ENCODE data around the gene CROCC.

DNA sequence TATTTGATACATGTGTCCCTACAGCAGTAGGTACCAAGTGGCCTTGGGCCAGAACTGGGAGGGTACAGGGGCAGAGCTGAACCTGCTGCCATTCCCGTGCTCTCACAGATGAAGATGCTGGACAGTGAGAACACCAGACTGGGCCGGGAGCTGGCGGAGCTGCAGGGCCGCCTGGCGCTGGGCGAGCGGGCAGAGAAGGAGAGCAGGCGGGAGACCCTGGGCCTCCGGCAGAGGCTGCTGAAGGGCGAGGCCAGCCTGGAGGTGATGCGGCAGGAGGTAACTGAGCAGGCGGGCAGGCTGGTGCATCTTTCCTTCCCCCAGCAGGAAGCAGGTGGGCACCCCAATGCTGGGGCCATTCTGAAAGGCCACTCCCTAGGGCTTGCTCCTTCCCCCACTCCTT, 36.7 kb downstream of the CROCC start:
- TF ChIP-seq POLR2A (IDR thresholded peaks at IDR 0.05) (no peak), POLR2AphosphoS5 (IDR thresholded peaks at IDR 0.05) (no peak), EP300 (IDR thresholded peaks at IDR 0.05) (no peak)
- TF ChIP-seq, protein P1, sequence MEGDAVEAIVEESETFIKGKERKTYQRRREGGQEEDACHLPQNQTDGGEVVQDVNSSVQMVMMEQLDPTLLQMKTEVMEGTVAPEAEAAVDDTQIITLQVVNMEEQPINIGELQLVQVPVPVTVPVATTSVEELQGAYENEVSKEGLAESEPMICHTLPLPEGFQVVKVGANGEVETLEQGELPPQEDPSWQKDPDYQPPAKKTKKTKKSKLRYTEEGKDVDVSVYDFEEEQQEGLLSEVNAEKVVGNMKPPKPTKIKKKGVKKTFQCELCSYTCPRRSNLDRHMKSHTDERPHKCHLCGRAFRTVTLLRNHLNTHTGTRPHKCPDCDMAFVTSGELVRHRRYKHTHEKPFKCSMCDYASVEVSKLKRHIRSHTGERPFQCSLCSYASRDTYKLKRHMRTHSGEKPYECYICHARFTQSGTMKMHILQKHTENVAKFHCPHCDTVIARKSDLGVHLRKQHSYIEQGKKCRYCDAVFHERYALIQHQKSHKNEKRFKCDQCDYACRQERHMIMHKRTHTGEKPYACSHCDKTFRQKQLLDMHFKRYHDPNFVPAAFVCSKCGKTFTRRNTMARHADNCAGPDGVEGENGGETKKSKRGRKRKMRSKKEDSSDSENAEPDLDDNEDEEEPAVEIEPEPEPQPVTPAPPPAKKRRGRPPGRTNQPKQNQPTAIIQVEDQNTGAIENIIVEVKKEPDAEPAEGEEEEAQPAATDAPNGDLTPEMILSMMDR (IDR thresholded peaks at IDR 0.05) = no peak

Data from gastroesophageal sphincter (tissue), 3 donors.